ENCODE results near the gene GPX8. TPM values are rescaled to one million over a fixed set of nuclear protein-coding genes. Genes with fewer than 3 reads are reported as not detected.

Gene GPX8
- not detected for total RNA-seq

DNA sequence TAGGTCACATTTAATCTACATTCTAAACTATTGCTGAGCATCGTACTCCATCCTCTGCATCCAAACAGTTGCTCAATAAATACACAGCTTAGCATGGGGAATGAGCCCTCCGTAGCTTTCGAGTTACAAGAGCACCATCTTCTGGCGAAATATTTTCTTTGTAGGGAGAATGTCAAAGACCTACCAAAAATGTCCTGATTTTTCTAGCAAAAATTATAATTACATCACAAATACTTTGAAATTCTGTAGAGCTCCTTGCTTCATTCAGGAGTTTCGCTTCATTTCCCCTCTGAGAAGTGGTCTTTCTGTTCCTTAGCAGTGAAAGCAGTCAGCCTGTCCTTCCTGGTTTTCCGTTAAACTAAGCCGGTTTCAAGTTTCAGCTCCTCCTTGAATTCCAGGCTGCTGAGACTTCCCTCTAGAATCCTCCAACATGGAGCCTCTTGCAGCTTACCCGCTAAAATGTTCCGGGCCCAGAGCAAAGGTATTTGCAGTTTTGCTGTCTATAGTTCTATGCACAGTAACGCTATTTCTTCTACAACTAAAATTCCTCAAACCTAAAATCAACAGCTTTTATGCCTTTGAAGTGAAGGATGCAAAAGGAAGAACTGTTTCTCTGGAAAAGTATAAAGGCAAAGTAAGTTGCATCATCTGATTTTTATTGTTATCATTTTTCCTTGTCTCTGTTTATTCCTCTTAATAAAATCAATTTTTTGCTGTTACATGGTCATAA, at the start of gene GPX8:
GPX8 (plus strand) TSS at position 409 of the 730 bp plus-strand sequence; CDS start at position 431, 22 bp downstream.
- ChIA-PET CTCF (interaction anchor here (0.7 to 2.7 kb wide), 26 partner anchors 8 to 644 kb away, joined by 3 to 104 read pairs (median 4); partner anchors contain the start of gene SNX18), POLR2A (interaction anchor here (0.8 to 1.3 kb wide), 5 partner anchors 216 to 415 kb away, joined by 3 to 6 read pairs (median 3); no protein-coding TSS in a partner anchor)
- Mint-ChIP-seq H3K27me3 (peaks cover 53% of the 10 kb centered on the region), H3K27ac (no peak within 1 kb of the TSS), H3K4me3 (no peak within 1 kb of the TSS), H3K36me3 (ENCODE audit: low read depth) (no peaks in the 10 kb centered on the region), H3K9me3 (no peaks in the 10 kb centered on the region), H3K4me1 (no peaks in the 10 kb centered on the region)
- peak; percentile 28 for DNase-seq

DNA sequence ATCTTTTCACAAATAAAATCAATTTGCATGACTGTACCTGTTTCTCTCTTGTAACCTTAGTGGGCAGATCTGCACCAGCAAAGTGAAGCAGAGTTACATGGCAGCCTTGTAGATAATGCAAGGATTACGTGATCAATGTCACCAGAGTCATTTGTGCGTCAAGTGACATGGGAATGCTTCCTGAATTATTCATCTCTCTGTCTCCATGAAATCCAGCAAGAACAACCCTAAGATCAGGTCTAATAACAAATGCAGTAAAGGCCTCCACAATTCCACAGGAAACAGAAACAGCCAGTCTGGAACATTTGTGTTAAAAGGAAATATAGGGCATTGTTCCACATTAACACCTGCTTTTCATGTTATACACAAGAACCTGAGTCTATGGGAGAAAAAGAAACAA, 49.8 kb upstream of the GPX8 start:
- H3K9me3 Mint-ChIP-seq: no peaks in the 10 kb centered on the region

GRCh38 chr5:55113327-55113726, 46.6 kb upstream of the GPX8 start:
- no peak for DNase-seq
- Mint-ChIP-seq H3K4me1 (peaks cover 27% of the 10 kb centered on the region), H3K9me3 (no peaks in the 10 kb centered on the region), H3K4me3 (no peak overlapping the region), H3K27me3 (peaks cover 2% of the 10 kb centered on the region), H3K36me3 (ENCODE audit: low read depth) (peaks cover 30% of the 10 kb centered on the region), H3K27ac (no peak overlapping the region)
- ChIA-PET CTCF (interaction anchor here (1.7 kb wide), 1 partner anchor 169 kb away, joined by 4 read pairs; no protein-coding TSS in a partner anchor), POLR2A (no interaction called here)

More for the DNA sequence above, 49.8 kb upstream of the GPX8 start:
- Mint-ChIP-seq H3K36me3 (ENCODE audit: low read depth) (peaks cover 55% of the 10 kb centered on the region), H3K4me3 (no peak overlapping the region), H3K4me1 (peaks cover 50% of the 10 kb centered on the region), H3K27ac (no peak overlapping the region), H3K27me3 (peaks cover 5% of the 10 kb centered on the region)
- CTCF ChIA-PET: no interaction called here
- no peak for DNase-seq
- POLR2A ChIA-PET: no interaction called here

GRCh38 chr5:55114061-55114460, 45.9 kb upstream of the GPX8 start:
- Mint-ChIP-seq H3K27ac (no peak overlapping the region), H3K4me3 (no peak overlapping the region)
- CTCF ChIA-PET: interaction anchor here (1.7 kb wide), 1 partner anchor 169 kb away, joined by 4 read pairs; no protein-coding TSS in a partner anchor

GRCh38 chr5:55123365-55123764, 36.6 kb upstream of the GPX8 start:
- H3K27ac Mint-ChIP-seq: no peak overlapping the region
- no peak for DNase-seq
- H3K36me3 Mint-ChIP-seq (ENCODE audit: low read depth): peaks cover 10% of the 10 kb centered on the region
- CTCF ChIA-PET: interaction anchor here (2.0 kb wide), 1 partner anchor 179 kb away, joined by 9 read pairs; no protein-coding TSS in a partner anchor
- no peak overlapping the region for H3K4me3 Mint-ChIP-seq
- peaks cover 2% of the 10 kb centered on the region for H3K9me3 Mint-ChIP-seq
- POLR2A ChIA-PET: interaction anchor here (1.2 kb wide), 1 partner anchor 21 kb away, joined by 3 read pairs; the partner anchor contains the start of gene GZMA
- H3K27me3 Mint-ChIP-seq: peaks cover 5% of the 10 kb centered on the region
- H3K4me1 Mint-ChIP-seq: peaks cover 9% of the 10 kb centered on the region

More at GRCh38 chr5:55114061-55114460, 45.9 kb upstream of the GPX8 start:
- no peaks in the 10 kb centered on the region for H3K27me3 Mint-ChIP-seq
- POLR2A ChIA-PET: no interaction called here
- DNase-seq: no peak
- H3K4me1 Mint-ChIP-seq: peaks cover 21% of the 10 kb centered on the region
- no peaks in the 10 kb centered on the region for H3K9me3 Mint-ChIP-seq
- H3K36me3 Mint-ChIP-seq (ENCODE audit: low read depth): peaks cover 26% of the 10 kb centered on the region

GRCh38 chr5:55134053-55134722, 25.8 kb upstream of the GPX8 start:
- peaks cover 25% of the 10 kb centered on the region for H3K27me3 Mint-ChIP-seq
- peaks cover 17% of the 10 kb centered on the region for H3K4me1 Mint-ChIP-seq
- H3K9me3 Mint-ChIP-seq: peaks cover 22% of the 10 kb centered on the region
- H3K27ac Mint-ChIP-seq: peak overlapping the region; percentile 62
- DNase-seq: peak; percentile 30
- peaks cover 21% of the 10 kb centered on the region for H3K36me3 Mint-ChIP-seq (ENCODE audit: low read depth)
- ChIA-PET POLR2A (interaction anchor here (0.7 to 2.9 kb wide), 8 partner anchors 12 to 149 kb away, joined by 3 to 11 read pairs (median 6); partner anchors contain the start of gene GZMA), CTCF (interaction anchor here (1.0 to 1.7 kb wide), 3 partner anchors 29 to 228 kb away, joined by 4 to 7 read pairs (median 6); no protein-coding TSS in a partner anchor)
- H3K4me3 Mint-ChIP-seq: no peak overlapping the region

DNA sequence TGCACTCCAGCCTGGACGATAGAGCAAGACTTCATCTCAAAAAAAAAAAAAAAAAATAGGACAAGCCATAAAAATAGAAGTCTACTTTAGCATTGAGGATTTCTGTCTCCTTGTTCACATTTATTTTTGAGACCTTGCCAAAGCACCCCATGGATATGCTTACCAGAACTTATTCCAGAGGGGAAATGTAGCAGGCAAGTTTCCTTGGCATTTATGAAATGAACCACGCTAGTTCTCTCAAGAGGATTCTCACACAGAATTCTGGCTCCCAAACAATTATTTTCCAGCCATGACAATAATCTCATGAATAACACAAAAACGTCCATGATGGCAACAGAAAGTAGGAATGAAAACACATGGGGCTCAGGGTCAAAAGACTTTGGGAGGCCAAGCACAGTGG, 23.4 kb upstream of the GPX8 start:
- CTCF ChIA-PET: no interaction called here
- Mint-ChIP-seq H3K27ac (no peak overlapping the region), H3K36me3 (ENCODE audit: low read depth) (peaks cover 10% of the 10 kb centered on the region), H3K4me1 (peaks cover 27% of the 10 kb centered on the region), H3K9me3 (peaks cover 8% of the 10 kb centered on the region), H3K27me3 (peaks cover 17% of the 10 kb centered on the region), H3K4me3 (no peak overlapping the region)
- POLR2A ChIA-PET: no interaction called here
- DNase-seq: no peak

GRCh38 chr5:55140908-55141665, 18.9 kb upstream of the GPX8 start:
- Mint-ChIP-seq H3K27ac (peak overlapping the region; percentile 66), H3K4me3 (no peak overlapping the region), H3K36me3 (ENCODE audit: low read depth) (peaks cover 2% of the 10 kb centered on the region), H3K4me1 (peaks cover 36% of the 10 kb centered on the region), H3K27me3 (peaks cover 19% of the 10 kb centered on the region), H3K9me3 (no peaks in the 10 kb centered on the region)
- no peak for DNase-seq
- POLR2A ChIA-PET: interaction anchor here (1.1 to 3.1 kb wide), 8 partner anchors 33 to 235 kb away, joined by 3 to 20 read pairs (median 7); partner anchors contain the start of gene GZMA
- CTCF ChIA-PET: interaction anchor here (0.6 to 3.0 kb wide), 9 partner anchors 19 to 238 kb away, joined by 3 to 24 read pairs (median 5); partner anchors contain the start of genes GPX8 and GZMA

DNA sequence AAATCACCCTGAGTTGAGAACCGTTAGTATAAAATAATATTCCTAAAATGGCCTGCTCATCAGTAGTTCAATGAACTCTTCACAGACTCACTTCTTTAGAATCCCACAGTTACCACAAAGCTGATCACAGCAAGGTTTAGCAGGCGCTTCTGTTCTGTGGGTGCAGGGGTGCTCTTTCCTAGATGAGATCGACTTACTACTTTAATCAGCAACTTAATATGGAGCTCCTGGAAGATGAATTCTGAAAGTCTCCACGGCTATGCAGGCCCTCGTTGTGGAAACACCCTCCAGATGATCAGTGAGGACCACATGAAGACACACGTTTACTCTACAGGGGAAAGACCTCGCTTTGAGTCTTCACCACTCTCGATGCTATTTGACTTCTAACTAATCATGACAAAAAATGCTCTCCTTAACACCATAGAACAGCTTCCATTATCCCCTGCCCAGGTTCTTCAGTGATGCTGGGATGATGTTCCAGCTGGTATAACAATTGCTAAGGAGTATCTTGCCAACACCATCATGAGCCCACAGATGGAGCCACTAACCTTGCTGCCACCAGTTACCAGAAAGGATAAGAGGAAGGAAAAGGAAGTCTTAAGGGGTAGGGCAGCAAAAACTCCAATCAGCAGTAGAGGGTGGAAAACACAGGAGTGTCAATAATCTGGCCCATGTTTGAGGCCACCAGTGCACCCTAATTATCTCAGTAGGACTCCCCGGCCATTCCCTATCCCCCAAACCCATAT, 17.9 kb upstream of the GPX8 start:
- Mint-ChIP-seq H3K27me3 (peaks cover 19% of the 10 kb centered on the region), H3K4me3 (peak overlapping the region; percentile 7), H3K9me3 (no peaks in the 10 kb centered on the region), H3K27ac (peak overlapping the region; percentile 66), H3K36me3 (ENCODE audit: low read depth) (peaks cover 2% of the 10 kb centered on the region), H3K4me1 (peaks cover 42% of the 10 kb centered on the region)
- DNase-seq: peak; percentile 42
- POLR2A ChIA-PET: interaction anchor here (1.0 to 3.1 kb wide), 11 partner anchors 34 to 532 kb away, joined by 3 to 20 read pairs (median 6); partner anchors contain the start of gene GZMA
- CTCF ChIA-PET: interaction anchor here (0.6 to 3.0 kb wide), 9 partner anchors 18 to 239 kb away, joined by 3 to 24 read pairs (median 5); partner anchors contain the start of genes GPX8, GZMA and GZMK

GRCh38 chr5:55143624-55144023, 16.3 kb upstream of the GPX8 start:
- H3K27me3 Mint-ChIP-seq: peaks cover 18% of the 10 kb centered on the region
- no peak for DNase-seq
- no peak overlapping the region for H3K4me3 Mint-ChIP-seq
- H3K9me3 Mint-ChIP-seq: no peaks in the 10 kb centered on the region
- H3K36me3 Mint-ChIP-seq (ENCODE audit: low read depth): peaks cover 2% of the 10 kb centered on the region
- POLR2A ChIA-PET: interaction anchor here (1.2 kb wide), 1 partner anchor 39 kb away, joined by 3 read pairs; no protein-coding TSS in a partner anchor
- H3K27ac Mint-ChIP-seq: no peak overlapping the region
- CTCF ChIA-PET: interaction anchor here (1.0 to 4.4 kb wide), 3 partner anchors 200 to 276 kb away, joined by 3 to 66 read pairs (median 5); no protein-coding TSS in a partner anchor
- H3K4me1 Mint-ChIP-seq: peaks cover 42% of the 10 kb centered on the region

GRCh38 chr5:55146080-55146479, 13.9 kb upstream of the GPX8 start:
- peaks cover 37% of the 10 kb centered on the region for H3K4me1 Mint-ChIP-seq
- ChIA-PET POLR2A (interaction anchor here (0.6 to 2.2 kb wide), 9 partner anchors 12 to 277 kb away, joined by 3 to 12 read pairs (median 4); no protein-coding TSS in a partner anchor), CTCF (interaction anchor here (0.9 to 4.4 kb wide), 22 partner anchors 11 to 279 kb away, joined by 3 to 66 read pairs (median 4); partner anchors contain the start of gene GPX8)
- H3K27me3 Mint-ChIP-seq: peaks cover 19% of the 10 kb centered on the region
- no peak overlapping the region for H3K27ac Mint-ChIP-seq
- peaks cover 2% of the 10 kb centered on the region for H3K36me3 Mint-ChIP-seq (ENCODE audit: low read depth)
- no peak for DNase-seq
- no peaks in the 10 kb centered on the region for H3K9me3 Mint-ChIP-seq
- no peak overlapping the region for H3K4me3 Mint-ChIP-seq
